Stimulated activated CD4-positive, alpha-beta T cell treated with anti-CD3 and anti-CD28 coated beads, Interleukin-1b, Interleukin-23, amount 100 ng/mL, for 4 hours (primary cell): ENCODE data around the gene POP7.
"Not testable (repeated sequence)": the region's sequence is repeated elsewhere in the genome, so short reads cannot be mapped to it uniquely, and the experiment has no call there.

Experiments
- DNase-seq, 2 donors: peaks; one replicate each; pipeline ENCODE4 v3.0.0-alpha.2; 2020; ENCODE audit warnings: low read depth in 2 of 2

Gene POP7

DNA sequence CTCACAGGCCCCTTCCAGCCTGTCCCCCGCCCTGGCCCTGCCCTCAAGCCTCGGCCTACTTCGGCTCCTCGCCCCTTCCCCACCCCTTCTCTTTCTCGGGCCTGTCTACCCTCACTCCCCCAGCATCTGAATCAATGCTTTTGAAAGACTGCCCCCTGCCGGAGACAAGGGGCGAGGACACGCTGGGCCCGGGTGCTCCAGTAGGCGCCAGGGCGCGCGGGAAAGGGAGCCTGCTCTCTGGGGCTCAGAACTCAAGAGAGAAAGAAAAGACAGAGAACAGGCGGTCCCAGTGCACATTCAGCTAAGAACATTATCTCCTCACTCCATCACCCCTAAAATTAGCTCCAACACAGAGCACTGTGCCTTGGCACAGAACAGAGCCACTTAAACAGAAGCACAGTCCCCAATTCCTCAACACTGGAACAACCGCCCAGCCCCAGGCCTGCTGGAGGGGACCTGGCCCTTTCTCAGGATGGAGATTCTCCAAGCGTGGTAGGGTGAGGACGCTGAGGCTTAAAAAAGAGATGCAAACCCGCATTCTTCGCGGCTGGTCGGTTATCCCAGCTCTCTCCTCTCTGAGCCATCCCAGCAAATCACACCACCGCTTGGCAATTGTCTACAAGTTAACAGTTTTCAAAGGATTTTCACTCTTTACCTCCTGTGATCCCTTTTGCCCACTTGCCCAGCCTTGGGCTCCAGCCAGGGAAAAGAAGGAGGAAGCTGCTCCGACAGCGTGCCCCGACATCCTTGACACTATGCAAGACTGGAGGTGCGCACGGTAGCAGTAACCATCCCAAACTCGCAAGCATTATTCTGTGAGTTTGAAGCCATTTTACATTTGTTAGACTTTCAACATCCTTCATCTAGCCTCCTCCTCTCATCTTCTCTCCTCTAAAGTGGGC, 14.0 kb upstream of the POP7 start:
- peak; percentile 75 to 81 for DNase-seq

GRCh38 chr7:100692578-100692961, 13.4 kb upstream of the POP7 start:
- DNase-seq, result no peak

DNA sequence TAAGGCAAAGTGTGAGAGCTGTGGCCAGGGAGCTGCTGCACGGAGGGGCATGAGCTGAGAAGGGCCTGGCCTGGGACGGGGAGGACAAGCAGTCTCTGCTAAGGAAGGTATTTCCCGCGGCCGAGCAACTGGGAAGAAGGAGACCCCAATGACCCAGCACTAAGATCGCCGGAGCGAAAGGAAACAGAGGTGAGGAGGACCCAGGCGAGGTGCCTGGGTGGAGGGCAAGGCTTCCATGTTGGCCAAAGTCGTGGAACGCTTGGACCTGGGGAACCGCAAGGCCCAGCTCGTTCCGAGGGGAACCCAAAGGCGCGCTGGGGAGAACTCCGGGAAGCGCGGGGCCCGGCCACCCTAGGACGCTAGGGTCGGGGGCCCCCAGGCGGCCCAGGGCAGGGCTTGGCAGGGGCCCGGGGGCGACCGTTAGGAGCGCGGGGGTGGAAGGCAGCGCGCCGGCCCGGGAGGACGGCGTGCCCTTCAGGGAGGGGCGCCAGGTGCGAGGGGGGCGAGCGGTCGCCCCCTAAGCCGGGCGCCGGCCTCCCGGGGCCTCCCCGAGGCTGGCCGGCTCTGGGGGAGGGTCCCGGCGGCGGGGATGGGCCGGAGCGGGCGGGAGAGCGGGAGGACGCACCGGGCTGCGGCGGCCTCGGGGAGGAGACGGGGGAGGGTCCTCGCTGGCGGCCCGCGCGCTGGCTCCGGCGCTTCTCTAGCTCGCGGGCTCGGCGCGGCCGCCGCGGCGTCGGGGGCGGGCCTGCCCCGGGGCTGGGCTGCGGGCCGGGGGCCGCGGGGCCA, 12.4 kb upstream of the POP7 start:
- DNase-seq, result no peak

GRCh38 chr7:100694098-100694745, 11.7 kb upstream of the POP7 start, which contains the start of gene GIGYF1:
GIGYF1 (minus strand) TSS chr7:100694250; CDS start chr7:100688238, 6,012 bp downstream.
- peak; percentile 57 to 67 for DNase-seq

GRCh38 chr7:100696123-100696521, 9.8 kb upstream of the POP7 start:
- no peak for DNase-seq

DNA sequence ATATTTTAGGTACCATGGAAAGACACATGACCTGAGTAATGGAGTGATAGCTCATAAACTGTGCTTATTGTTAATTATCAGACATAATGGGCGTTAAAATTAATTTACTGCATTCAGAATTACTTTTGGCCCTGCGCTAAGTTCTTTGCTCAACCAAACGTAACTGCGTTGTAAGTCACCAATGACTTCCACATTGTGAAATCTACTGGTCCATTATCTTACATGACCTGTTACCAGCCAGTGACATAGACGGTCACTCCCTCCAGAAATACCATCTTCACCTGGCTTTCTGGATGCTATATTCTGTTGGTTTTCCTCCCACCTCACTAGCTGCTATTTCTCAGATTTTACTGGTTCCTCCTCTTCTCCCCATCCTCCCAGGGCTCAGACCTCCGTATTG, 6.9 kb upstream of the POP7 start:
- no peak for DNase-seq

GRCh38 chr7:100701089-100701488, 4.8 kb upstream of the POP7 start:
- DNase-seq, result not testable (repeated sequence)

DNA sequence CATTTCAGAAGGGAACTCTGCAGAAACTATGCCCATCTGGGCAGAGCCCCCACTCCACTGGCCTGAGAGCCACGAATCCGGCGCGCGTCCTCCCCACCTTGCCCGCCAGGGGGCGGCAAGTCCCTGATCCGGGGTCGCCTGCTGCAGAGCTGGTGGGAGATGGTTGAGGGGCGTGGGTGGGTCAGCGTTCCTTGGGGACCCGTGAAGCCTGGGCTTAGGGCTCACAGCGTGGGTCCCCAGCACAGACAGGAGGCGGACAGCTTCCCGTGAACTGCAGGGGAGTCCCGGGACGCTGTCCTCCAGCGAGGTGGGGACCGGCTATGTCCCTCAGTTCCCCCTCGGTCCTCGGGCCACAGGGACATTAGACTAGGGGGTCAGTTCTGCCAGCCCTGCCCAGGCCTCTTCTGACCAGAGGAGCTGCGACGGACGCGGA, 585 bp upstream of the POP7 start:
- peak; percentile 70 to 77 for DNase-seq

DNA sequence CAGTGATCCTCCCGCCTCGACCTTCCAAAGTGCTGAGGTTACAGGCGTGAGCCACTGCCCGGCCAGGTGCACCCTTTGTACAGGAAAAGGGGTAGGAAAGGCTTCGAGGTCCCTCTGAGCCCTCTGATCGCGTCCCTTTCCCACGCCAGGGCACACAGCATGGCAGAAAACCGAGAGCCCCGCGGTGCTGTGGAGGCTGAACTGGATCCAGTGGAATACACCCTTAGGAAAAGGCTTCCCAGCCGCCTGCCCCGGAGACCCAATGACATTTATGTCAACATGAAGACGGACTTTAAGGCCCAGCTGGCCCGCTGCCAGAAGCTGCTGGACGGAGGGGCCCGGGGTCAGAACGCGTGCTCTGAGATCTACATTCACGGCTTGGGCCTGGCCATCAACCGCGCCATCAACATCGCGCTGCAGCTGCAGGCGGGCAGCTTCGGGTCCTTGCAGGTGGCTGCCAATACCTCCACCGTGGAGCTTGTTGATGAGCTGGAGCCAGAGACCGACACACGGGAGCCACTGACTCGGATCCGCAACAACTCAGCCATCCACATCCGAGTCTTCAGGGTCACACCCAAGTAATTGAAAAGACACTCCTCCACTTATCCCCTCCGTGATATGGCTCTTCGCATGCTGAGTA, 871 bp downstream of the POP7 start:
- no peak for DNase-seq

DNA sequence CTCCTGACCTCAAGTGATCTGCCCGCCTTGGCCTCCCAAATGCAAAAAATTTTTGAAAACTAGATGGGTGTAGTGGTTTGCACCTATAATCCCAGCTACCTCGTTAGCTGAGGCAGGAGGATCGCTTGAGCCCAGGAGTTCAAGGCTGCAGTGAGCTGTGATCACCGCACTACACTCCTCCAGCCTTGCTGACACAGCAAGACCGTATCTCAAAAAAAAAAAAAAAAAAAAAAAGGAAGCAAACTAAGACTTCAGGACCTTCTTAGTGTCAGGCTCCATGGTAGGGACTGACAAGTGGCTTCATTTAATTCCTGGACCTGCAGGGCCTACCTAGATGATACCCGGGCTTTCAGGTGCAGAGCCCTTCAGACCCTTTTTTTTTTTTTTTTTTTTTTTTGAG, 2.5 kb downstream of the POP7 start:
- DNase-seq, result no peak

DNA sequence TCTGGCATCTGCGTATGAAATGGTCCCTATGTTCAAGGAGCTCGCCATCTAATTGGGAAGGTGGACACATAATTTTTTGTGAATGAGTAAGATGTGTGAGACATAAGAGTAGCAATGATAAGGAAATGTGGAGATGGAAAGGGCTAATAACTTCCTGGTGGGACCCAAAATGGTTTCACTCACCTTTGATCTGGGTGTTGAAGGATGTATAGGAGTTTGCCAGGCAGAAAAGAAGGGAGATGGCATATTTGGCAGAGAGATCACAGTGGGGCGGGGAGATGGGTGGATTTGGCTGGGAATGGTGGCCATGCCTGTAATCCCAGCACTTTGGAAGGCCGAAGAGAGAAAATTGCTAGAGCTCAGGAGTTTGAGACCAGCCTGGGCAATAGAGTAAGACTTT, 4.5 kb downstream of the POP7 start:
- no peak for DNase-seq

GRCh38 chr7:100711369-100711768, 5.4 kb downstream of the POP7 start:
- DNase-seq, result no peak

DNA sequence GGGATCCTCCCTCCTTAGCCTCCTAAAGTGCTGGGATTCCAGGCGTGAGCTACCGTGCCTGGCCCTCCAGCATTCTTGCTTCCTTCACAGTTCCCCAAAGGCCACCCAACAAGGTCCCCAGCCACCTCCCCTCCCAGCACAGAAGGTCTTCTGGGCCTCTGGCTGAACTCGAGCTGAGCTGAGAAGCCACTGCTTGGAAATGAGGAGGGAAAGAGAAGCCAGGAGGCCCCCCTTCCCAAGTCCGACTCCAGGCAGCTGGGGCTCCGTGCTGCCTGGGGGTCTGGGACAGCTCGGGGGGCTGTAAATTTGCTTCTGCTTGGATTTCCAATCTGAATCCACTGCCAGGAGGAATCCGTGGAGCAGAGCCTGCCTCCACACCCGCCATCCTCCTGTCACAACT, 8.8 kb downstream of the POP7 start:
- no peak for DNase-seq

GRCh38 chr7:100717073-100717472, 11.2 kb downstream of the POP7 start:
- DNase-seq, result not testable (repeated sequence)

DNA sequence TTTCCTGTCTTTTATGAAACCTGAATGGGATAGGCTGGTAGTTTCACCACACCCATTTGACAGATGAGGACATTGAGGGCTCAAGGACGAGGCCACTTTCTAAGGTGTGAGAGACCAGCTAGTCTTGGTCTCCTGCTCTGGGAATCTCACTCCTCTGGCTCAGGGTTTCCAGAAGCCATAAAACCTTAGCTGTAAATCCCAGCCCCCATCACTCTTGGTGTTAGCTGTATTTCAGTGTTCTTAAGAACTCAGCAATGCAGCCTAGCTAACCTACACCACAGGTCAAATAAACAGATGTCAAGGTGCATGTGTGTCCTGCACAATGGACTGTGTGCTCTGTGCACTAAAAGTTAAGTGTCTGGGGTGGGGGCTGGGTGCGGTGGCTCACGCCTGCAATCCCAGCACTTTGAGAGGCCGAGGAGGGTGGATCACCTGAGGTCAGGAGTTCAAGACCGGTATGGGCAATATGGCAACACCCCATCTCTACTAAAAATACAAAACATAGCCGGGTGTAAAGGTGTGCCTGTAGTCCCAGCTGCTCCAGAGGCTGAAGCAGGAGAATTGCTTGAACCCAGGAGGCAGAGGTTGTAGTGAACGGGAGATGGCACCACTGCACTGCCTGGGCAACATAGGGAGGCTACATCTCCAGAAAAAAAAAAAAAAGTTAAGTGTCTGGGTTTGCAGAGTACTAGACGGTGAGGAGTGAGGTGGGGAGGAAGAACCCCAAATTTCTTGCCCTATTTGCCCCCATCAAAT, 13.8 kb downstream of the POP7 start:
- no peak for DNase-seq

GRCh38 chr7:100720279-100720670, 14.4 kb downstream of the POP7 start, which contains the start of gene EPO:
EPO (plus strand) TSS chr7:100720468; CDS start chr7:100720981, 513 bp downstream.
- DNase-seq, result no peak

DNA sequence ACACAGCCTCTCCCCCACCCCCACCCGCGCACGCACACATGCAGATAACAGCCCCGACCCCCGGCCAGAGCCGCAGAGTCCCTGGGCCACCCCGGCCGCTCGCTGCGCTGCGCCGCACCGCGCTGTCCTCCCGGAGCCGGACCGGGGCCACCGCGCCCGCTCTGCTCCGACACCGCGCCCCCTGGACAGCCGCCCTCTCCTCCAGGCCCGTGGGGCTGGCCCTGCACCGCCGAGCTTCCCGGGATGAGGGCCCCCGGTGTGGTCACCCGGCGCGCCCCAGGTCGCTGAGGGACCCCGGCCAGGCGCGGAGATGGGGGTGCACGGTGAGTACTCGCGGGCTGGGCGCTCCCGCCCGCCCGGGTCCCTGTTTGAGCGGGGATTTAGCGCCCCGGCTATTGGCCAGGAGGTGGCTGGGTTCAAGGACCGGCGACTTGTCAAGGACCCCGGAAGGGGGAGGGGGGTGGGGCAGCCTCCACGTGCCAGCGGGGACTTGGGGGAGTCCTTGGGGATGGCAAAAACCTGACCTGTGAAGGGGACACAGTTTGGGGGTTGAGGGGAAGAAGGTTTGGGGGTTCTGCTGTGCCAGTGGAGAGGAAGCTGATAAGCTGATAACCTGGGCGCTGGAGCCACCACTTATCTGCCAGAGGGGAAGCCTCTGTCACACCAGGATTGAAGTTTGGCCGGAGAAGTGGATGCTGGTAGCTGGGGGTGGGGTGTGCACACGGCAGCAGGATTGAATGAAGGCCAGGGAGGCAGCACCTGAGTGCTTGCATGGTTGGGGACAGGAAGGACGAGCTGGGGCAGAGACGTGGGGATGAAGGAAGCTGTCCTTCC, 15.0 kb downstream of the POP7 start:
- DNase-seq, result no peak

DNA sequence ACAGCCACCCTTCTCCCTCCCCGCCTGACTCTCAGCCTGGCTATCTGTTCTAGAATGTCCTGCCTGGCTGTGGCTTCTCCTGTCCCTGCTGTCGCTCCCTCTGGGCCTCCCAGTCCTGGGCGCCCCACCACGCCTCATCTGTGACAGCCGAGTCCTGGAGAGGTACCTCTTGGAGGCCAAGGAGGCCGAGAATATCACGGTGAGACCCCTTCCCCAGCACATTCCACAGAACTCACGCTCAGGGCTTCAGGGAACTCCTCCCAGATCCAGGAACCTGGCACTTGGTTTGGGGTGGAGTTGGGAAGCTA, 15.5 kb downstream of the POP7 start:
- no peak for DNase-seq

GRCh38 chr7:100722480-100723212, 16.7 kb downstream of the POP7 start:
- no peak for DNase-seq
